Peyer's patch (tissue), 4 donors: ENCODE measurements around the gene TACC2.

Experiments used
- CTCF ChIP-seq, 6 experiments: fragments of 450-650 bp in 4 of 6; fragments of 200-600 bp in 2 of 6; sonication (generic) in 1 of 6; IDR thresholded peaks; one replicate each; pipeline ENCODE4 v1.5.1; 2017 to 2019; ENCODE audit warnings: antibody characterized with exemption in 6 of 6, mild to moderate bottlenecking in 3 of 6, moderate library complexity in 1 of 6
- POLR2A ChIP-seq, 2 donors: fragments of 450-650 bp; IDR thresholded peaks; one replicate each; pipeline ENCODE4 v1.5.1; 2017; ENCODE audit warnings: antibody characterized with exemption in 2 of 2, mild to moderate bottlenecking in 2 of 2, moderate library complexity in 2 of 2

- TF ChIP-seq CTCF (IDR thresholded peaks at IDR 0.05) (no peak), POLR2A (IDR thresholded peaks at IDR 0.05) (no peak)
Observed at GRCh38 chr10:122120008-122120744, 131.2 kb downstream of the TACC2 start.
